Measurements from ENCODE around the gene RASGEF1C.

GRCh38 chr5:180130876-180131740, 77.9 kb downstream of the RASGEF1C start:
- TF ChIP-seq CTCF (IDR thresholded peaks at IDR 0.05) (no peak), POLR2A (IDR thresholded peaks at IDR 0.05) (no peak)

Data from lower leg skin (tissue), 3 donors.